CD4-positive, alpha-beta T cell treated with Interleukin-6 for 4 hours (primary cell): ENCODE measurements around the gene RNU5D-1.
A peak's percentile ranks its signal among the peaks of the same experiment; 100 is the strongest.

Experiments used
- DNase-seq: peaks from one replicate; pipeline ENCODE4 v3.0.0-alpha.2; 2020; ENCODE audit warnings: mixed read lengths

Gene RNU5D-1

DNA sequence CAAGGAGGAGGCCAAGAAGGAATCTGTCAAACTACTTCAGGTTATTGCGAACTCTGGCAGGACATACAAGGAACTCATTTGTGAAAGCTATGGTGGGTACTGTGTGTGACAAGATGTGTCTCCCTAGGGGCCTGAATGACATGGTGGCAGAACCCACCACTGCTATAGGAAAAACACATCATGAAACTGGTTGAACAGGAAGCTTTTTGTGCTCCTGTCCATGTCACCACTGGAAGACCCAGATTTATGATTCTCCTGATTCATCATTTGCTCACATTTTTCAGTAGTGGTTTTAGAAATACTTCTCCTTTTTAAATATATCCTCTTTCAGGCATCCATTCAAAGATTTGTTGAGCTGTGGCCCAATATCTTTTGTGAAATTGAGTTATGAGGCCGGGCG, 32.8 kb downstream of the RNU5D-1 start:
- no peak for DNase-seq

- peak; percentile 64 for DNase-seq
These were observed 34.1 kb downstream of the RNU5D-1 start for GRCh38 chr1:44696789-44697345.

- DNase-seq, result no peak
These were observed 34.9 kb downstream of the RNU5D-1 start for GRCh38 chr1:44696101-44696500.

GRCh38 chr1:44695671-44696070, 35.3 kb downstream of the RNU5D-1 start:
- DNase-seq, result no peak

- DNase-seq, result no peak
These were observed 36.0 kb downstream of the RNU5D-1 start for GRCh38 chr1:44694863-44695478.

DNA sequence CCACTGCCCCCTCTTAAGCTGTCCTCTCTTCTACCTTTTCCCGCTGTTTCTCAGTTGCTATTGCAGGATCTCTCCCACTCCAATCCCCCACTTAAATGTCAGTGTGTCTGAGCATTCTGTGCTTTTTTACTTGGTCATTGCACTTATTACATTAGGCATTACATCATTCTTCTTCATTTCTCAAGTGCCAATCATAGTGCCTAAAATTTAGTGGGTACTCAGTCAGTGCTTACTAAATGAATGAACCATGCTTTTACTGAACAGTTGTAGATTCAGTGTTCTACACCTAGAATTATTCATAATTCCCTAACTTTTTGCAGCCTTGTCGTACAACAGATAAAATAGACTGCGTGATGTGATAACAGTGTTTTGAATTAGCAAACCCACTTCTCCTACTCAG, 37.1 kb downstream of the RNU5D-1 start:
- no peak for DNase-seq

- DNase-seq, result no peak
These were observed 37.8 kb downstream of the RNU5D-1 start for GRCh38 chr1:44693159-44693558.

DNA sequence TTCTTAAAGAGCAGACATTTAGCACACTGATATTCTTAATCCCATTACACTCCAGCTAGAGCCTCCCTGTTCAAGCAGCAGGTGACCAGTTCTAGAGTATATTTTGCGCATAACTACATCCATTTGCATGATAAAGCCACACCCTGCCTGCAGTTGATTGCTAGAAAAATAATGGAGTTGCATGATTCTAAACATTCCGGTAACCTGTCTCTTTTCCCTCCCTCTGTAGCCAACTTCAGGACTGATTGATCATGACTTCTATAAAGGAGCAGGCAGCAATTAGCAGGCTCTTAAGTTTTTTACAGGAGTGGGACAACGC, 41.6 kb downstream of the RNU5D-1 start:
- no peak for DNase-seq

- no peak for DNase-seq
These were observed 42.1 kb downstream of the RNU5D-1 start for GRCh38 chr1:44688760-44689446.

- DNase-seq, result no peak
These were observed 45.1 kb downstream of the RNU5D-1 start for GRCh38 chr1:44685881-44686280.

DNA sequence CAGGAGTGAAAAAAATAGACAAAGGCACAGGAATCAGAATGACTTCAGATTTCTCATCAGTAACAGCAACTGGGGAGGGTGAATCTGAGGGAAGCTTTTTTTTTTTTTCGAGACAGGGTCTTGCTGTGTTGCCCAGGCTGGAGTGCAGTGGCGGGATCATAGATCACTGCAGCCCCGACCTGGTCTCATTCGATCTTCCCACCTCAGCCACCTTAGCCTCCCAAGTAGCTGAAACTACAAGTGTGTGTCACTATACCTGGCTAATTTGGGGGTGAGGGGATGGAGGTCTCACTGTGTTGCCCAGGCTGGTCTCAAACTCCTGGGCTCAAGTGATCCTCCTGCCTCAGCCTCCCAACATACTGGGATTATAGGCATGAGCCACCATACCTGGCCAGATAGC, 45.8 kb downstream of the RNU5D-1 start:
- DNase-seq, result no peak

- DNase-seq, result no peak
These were observed 46.4 kb downstream of the RNU5D-1 start for GRCh38 chr1:44684525-44684924.

- no peak for DNase-seq
These were observed 48.1 kb downstream of the RNU5D-1 start for GRCh38 chr1:44682883-44683265.

- no peak for DNase-seq
These were observed 48.8 kb downstream of the RNU5D-1 start for GRCh38 chr1:44681905-44682882.
